ENCODE data around the gene PRKCQ.

DNA sequence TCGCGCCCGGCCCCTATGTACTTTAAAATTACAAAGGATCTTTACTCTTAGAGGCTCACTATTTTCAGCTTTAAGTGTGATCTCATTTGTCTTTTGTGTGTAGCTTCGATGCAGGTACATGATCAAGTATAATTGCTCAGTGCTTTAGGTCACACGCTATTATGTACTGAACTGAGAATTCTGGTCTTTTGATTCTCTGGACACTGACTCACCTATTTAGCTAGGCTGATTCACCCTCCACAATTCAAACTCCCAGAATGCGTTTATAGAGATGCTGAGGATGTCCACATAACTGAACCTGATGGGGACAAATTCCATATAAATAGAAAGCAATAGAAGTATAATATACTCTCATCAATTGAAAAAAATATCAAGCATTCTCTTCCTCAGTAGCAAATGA, 57.8 kb downstream of the PRKCQ start:
- TF ChIP-seq, protein P1, sequence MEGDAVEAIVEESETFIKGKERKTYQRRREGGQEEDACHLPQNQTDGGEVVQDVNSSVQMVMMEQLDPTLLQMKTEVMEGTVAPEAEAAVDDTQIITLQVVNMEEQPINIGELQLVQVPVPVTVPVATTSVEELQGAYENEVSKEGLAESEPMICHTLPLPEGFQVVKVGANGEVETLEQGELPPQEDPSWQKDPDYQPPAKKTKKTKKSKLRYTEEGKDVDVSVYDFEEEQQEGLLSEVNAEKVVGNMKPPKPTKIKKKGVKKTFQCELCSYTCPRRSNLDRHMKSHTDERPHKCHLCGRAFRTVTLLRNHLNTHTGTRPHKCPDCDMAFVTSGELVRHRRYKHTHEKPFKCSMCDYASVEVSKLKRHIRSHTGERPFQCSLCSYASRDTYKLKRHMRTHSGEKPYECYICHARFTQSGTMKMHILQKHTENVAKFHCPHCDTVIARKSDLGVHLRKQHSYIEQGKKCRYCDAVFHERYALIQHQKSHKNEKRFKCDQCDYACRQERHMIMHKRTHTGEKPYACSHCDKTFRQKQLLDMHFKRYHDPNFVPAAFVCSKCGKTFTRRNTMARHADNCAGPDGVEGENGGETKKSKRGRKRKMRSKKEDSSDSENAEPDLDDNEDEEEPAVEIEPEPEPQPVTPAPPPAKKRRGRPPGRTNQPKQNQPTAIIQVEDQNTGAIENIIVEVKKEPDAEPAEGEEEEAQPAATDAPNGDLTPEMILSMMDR (conservative IDR thresholded peaks at IDR 0.05; ENCODE audit: low read length), result no peak
- no peak for TF ChIP-seq EZH2phosphoT487 (IDR thresholded peaks at IDR 0.05; ENCODE audit: borderline replicate concordance, low read depth, low read length)

Measured in OCI-LY7 (cell line).